ENCODE data around the gene RNF146.

GRCh38 chr6:127263481-127263880, 3.2 kb upstream of the RNF146 start:
- TF ChIP-seq CTCF (IDR thresholded peaks at IDR 0.05) (no peak), POLR2A (IDR thresholded peaks at IDR 0.05) (no peak)
